K562 (cell line): Measurements from ENCODE around the gene GMEB1. TPM values are rescaled to one million over a fixed set of nuclear protein-coding genes. Genes with fewer than 3 reads are reported as not detected.

Experiments
- BRD4 ChIP-seq: fragments of 200-600 bp; sonication (generic); IDR thresholded peaks from 2 replicates; pipeline ENCODE4 v1.6.1; 2017; ENCODE audit warnings: inconsistent platforms
- CTCF ChIP-seq, 3 experiments: IDR thresholded peaks in 2 of 3; conservative IDR thresholded peaks in 1 of 3; 2 replicates each; pipeline ENCODE4 v1.5.1; 2011 to 2012; ENCODE audit warnings: low read length in 3 of 3, mild to moderate bottlenecking in 3 of 3, control low read depth in 2 of 3, improper control_type of control experiment in 1 of 3, inconsistent platforms in 1 of 3, low read depth in 1 of 3, mixed read lengths in 1 of 3, moderate library complexity in 1 of 3; ENCODE audit not compliant: insufficient read depth in 2 of 3
- MEF2A ChIP-seq: IDR thresholded peaks from 2 replicates; pipeline ENCODE4 v1.6.1; 2011; ENCODE audit warnings: low read depth, mild to moderate bottlenecking, low read length, moderate library complexity; ENCODE audit not compliant: control insufficient read depth
- NCOA6 ChIP-seq: fragments of 450-650 bp; IDR thresholded peaks from 2 replicates; pipeline ENCODE4 v1.6.1; 2017; ENCODE audit warnings: mild to moderate bottlenecking
- OTX1 ChIP-seq: fragments of 450-650 bp; formaldehyde crosslinking; IDR thresholded peaks from 2 replicates; pipeline ENCODE4 v1.4.0; 2022; ENCODE audit warnings: mild to moderate bottlenecking
- PBX2 ChIP-seq, 2 experiments: IDR thresholded peaks in 1 of 2; conservative IDR thresholded peaks in 1 of 2; 2 replicates each; pipeline ENCODE4 v1.6.1; 2016; ENCODE audit warnings: low read depth in 2 of 2, mild to moderate bottlenecking in 1 of 2, missing compliant biosample characterization in 1 of 2, missing genetic modification characterization in 1 of 2, moderate library complexity in 1 of 2
- PHF20 ChIP-seq: fragments of 450-650 bp; IDR thresholded peaks from 2 replicates; pipeline ENCODE4 v1.6.1; 2018; ENCODE audit not compliant: partially characterized antibody
- RAD21 ChIP-seq, 2 experiments: fragments of 250-450 bp in 1 of 2; fragments of 450-650 bp in 1 of 2; sonication (Bioruptor Pico) in 1 of 2; formaldehyde crosslinking in 1 of 2; IDR thresholded peaks in 1 of 2; conservative IDR thresholded peaks in 1 of 2; 2 replicates each; pipeline versions ENCODE4 v1.4.0 to v1.8.0; 2020 to 2022; ENCODE audit warnings: mild to moderate bottlenecking in 2 of 2, moderate library complexity in 1 of 2
- TCF3 ChIP-seq: sonication (generic); formaldehyde crosslinking; IDR thresholded peaks from 2 replicates; pipeline ENCODE4 v1.4.0; 2020; ENCODE audit warnings: mild to moderate bottlenecking, missing genetic modification reagents
- TRIM24 ChIP-seq, 2 experiments: fragments of 450-650 bp; IDR thresholded peaks; 2 replicates each; pipeline ENCODE4 v1.6.1; 2016
- XRCC3 ChIP-seq: fragments of 450-650 bp; IDR thresholded peaks from 2 replicates; pipeline ENCODE4 v1.6.1; 2017; ENCODE audit warnings: mild to moderate bottlenecking, moderate library complexity
- ZKSCAN3 ChIP-seq: fragments of 250-450 bp; sonication (Bioruptor Pico); IDR thresholded peaks from 2 replicates; pipeline ENCODE4 v1.4.0; 2020
- ZNF253 ChIP-seq: fragments of 250-450 bp; sonication (Bioruptor Pico); conservative IDR thresholded peaks from 2 replicates; pipeline ENCODE4 v1.6.1; 2021; ENCODE audit warnings: mild to moderate bottlenecking
- ZNF384 ChIP-seq: IDR thresholded peaks from 2 replicates; pipeline ENCODE4 v1.6.1; 2012; ENCODE audit warnings: low read depth, low read length, improper control_type of control experiment
- ZNF644 ChIP-seq: fragments of 200-800 bp; sonication (Bioruptor generic); IDR thresholded peaks from 2 replicates; pipeline ENCODE4 v1.6.1; 2016; ENCODE audit warnings: low read depth, missing genetic modification characterization, missing compliant biosample characterization
- ZNF778 ChIP-seq: fragments of 450-650 bp; formaldehyde crosslinking; IDR thresholded peaks from 2 replicates; pipeline ENCODE4 v1.4.0; 2020; ENCODE audit warnings: mild to moderate bottlenecking, moderate library complexity
- polyA plus RNA-seq, 8 experiments: library from polyadenylated mRNA; depleted of rRNA in 4 of 8; stranded (reverse) in 5 of 8; unstranded in 3 of 8; fragments of >200 nt; fragmentation: Nextera tagmentation in 2 of 8; fragmentation: Illumina TruSeq in 1 of 8; extraction: Ambion mirVana in 2 of 8; extraction: Trizol in 1 of 8; gene quantifications; 2 replicates each; pipeline versions ENCODE4 v1.2.1 to v1.2.3, GENCODE V29; 2011 to 2014; ENCODE audit warnings: inconsistent platforms in 1 of 8, missing spikeins in 1 of 8
- total RNA-seq, 7 experiments: library from RNA; depleted of rRNA in 6 of 7; stranded (reverse); fragments of >200 nt in 6 of 7; fragmentation: Illumina TruSeq in 2 of 7; extraction: Trizol in 2 of 7; gene quantifications; 2 replicates each; pipeline versions ENCODE4 v1.2.1 to v1.2.3, GENCODE V29; 2011 to 2021; ENCODE audit warnings: low replicate concordance in 1 of 7
- TF ChIP-seq, protein P1 (sequence below): fragments of 250-450 bp; sonication (Bioruptor Pico); IDR thresholded peaks from 2 replicates; pipeline ENCODE4 v1.5.0; 2021
- TF ChIP-seq, protein P2 (sequence below), 2 experiments: fragments of 450-650 bp; conservative IDR thresholded peaks; 2 replicates each; pipeline ENCODE4 v1.6.1; 2017; ENCODE audit warnings: mild to moderate bottlenecking in 2 of 2, moderate library complexity in 2 of 2
- TF ChIP-seq, protein P3 (sequence below): fragments of 450-650 bp; conservative IDR thresholded peaks from 2 replicates; pipeline ENCODE4 v1.6.1; 2016; ENCODE audit warnings: missing genetic modification characterization, low read depth, mild to moderate bottlenecking, missing compliant biosample characterization, moderate library complexity

Gene GMEB1
- total and polyA plus RNA-seq, 9 of the 15 experiments (the other 6 are each of a cell fraction or from before 2014, with no cell fraction given), result 6.6 to 17.5 (median 8.5) TPM

DNA sequence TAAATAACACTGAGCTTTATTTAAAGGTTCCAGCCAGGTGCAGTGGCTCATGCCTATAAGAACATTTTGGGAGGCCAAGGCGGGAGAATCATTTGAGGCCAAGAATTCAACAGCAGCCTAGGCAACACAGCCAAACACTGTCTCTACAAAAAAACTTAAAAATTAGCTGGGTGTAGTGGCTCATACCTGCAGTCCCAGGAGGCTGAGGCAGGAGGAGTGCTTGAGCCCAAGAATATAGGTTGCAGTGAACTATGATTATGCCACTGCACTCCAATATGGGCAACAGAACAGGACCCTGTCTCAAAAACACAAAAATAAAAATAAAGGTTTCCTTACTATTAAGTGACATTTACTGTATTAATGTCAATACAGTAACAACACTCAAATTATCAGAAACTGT is 27.8 kb upstream of the GMEB1 start (continued):
- TF ChIP-seq ZKSCAN3 (CRISPR knock-in tag) (no peak), ZNF253 (CRISPR knock-in tag) (no peak), OTX1 (no peak), MEF2A (no peak), XRCC3 (no peak), RAD21 (CRISPR knock-in tag; conservative IDR thresholded peaks at IDR 0.05 in 1 of 2, IDR thresholded peaks at IDR 0.05 in 1 of 2) (peak in 1 of 2 experiments; percentile 38; a peak in 2 of 4 replicates), NCOA6 (no peak), BRD4 (no peak), TRIM24 (IDR thresholded peaks at IDR 0.05) (no peak), ZNF778 (CRISPR knock-in tag) (no peak), PBX2 (CRISPR knock-in tag; IDR thresholded peaks at IDR 0.05; ENCODE audit: low read depth) (no peak), PBX2 (tag; conservative IDR thresholded peaks at IDR 0.05; ENCODE audit: low read depth) (no peak), CTCF (IDR thresholded peaks at IDR 0.05 in 2 of 3, conservative IDR thresholded peaks at IDR 0.05 in 1 of 3; ENCODE audit: insufficient read depth in 2 of 3, low read depth in 1 of 3, low read length in 3 of 3) (peak; percentile 60 to 62 (median 62)), ZNF384 (peak; percentile 19; the same call in 1 of the 2 replicates), ZNF644 (tag) (no peak), TCF3 (CRISPR knock-in tag) (no peak), PHF20 (no peak)
- TF ChIP-seq, protein P1, sequence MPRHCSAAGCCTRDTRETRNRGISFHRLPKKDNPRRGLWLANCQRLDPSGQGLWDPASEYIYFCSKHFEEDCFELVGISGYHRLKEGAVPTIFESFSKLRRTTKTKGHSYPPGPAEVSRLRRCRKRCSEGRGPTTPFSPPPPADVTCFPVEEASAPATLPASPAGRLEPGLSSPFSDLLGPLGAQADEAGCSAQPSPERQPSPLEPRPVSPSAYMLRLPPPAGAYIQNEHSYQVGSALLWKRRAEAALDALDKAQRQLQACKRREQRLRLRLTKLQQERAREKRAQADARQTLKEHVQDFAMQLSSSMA (CRISPR knock-in tag), result no peak
- TF ChIP-seq, protein P2, sequence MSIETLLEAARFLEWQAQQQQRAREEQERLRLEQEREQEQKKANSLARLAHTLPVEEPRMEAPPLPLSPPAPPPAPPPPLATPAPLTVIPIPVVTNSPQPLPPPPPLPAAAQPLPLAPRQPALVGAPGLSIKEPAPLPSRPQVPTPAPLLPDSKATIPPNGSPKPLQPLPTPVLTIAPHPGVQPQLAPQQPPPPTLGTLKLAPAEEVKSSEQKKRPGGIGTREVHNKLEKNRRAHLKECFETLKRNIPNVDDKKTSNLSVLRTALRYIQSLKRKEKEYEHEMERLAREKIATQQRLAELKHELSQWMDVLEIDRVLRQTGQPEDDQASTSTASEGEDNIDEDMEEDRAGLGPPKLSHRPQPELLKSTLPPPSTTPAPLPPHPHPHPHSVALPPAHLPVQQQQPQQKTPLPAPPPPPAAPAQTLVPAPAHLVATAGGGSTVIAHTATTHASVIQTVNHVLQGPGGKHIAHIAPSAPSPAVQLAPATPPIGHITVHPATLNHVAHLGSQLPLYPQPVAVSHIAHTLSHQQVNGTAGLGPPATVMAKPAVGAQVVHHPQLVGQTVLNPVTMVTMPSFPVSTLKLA (conservative IDR thresholded peaks at IDR 0.05), result 0 out of 4 replicates have a peak, but pooled peaks of 1 of the 2 experiments have one; percentile 15
- TF ChIP-seq, protein P3, sequence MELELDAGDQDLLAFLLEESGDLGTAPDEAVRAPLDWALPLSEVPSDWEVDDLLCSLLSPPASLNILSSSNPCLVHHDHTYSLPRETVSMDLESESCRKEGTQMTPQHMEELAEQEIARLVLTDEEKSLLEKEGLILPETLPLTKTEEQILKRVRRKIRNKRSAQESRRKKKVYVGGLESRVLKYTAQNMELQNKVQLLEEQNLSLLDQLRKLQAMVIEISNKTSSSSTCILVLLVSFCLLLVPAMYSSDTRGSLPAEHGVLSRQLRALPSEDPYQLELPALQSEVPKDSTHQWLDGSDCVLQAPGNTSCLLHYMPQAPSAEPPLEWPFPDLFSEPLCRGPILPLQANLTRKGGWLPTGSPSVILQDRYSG, result no peak
